SU-DHL-6 (cell line): ENCODE measurements around the gene KRT82.

Experiments
- H2AFZ ChIP-seq: fragments of 200-600 bp; sonication (generic); 2 replicates; pipeline ENCODE4 v1.6.1; 2014; ENCODE audit warnings: low read depth, mild to moderate bottlenecking, moderate library complexity, mixed read lengths, antibody characterized with exemption, low read length; ENCODE audit not compliant: severe bottlenecking
- H3F3A ChIP-seq: fragments of 200-600 bp; shearing (Covaris generic); 2 replicates; pipeline ENCODE4 v1.6.0; 2016; ENCODE audit warnings: antibody characterized with exemption, mild to moderate bottlenecking; ENCODE audit not compliant: insufficient read depth
- H3K27ac ChIP-seq: fragments of 200-600 bp; sonication (generic); 2 replicates; pipeline ENCODE4 v1.5.1; 2016; ENCODE audit warnings: low read depth, mild to moderate bottlenecking, low read length, moderate library complexity, mixed read lengths
- H3K27me3 ChIP-seq: fragments of 200-600 bp; sonication (generic), shearing (Covaris generic); 2 replicates; pipeline ENCODE4 v1.6.0; 2014; ENCODE audit warnings: mild to moderate bottlenecking, low read length
- H3K36me3 ChIP-seq: fragments of 200-600 bp; sonication (generic); 2 replicates; pipeline ENCODE4 v1.6.1; 2014; ENCODE audit warnings: mild to moderate bottlenecking, low read length, mixed read lengths
- H3K4me2 ChIP-seq: fragments of 300-600, 200-600 bp; shearing (Covaris generic), sonication (generic); 2 replicates; pipeline ENCODE4 v1.6.0; 2014; ENCODE audit warnings: low read length, low read depth, mild to moderate bottlenecking; ENCODE audit not compliant: poor library complexity, severe bottlenecking
- H3K4me3 ChIP-seq: fragments of 200-600 bp; sonication (generic); 2 replicates; pipeline ENCODE4 v1.5.1; 2014; ENCODE audit warnings: antibody characterized with exemption, low read length, mild to moderate bottlenecking, mixed read lengths; ENCODE audit not compliant: insufficient read depth, poor library complexity, severe bottlenecking
- H3K79me2 ChIP-seq: fragments of 200-600 bp; sonication (generic); 2 replicates; pipeline ENCODE4 v1.6.1; 2014; ENCODE audit warnings: mild to moderate bottlenecking, low read length, moderate library complexity; ENCODE audit not compliant: insufficient read depth
- H3K9ac ChIP-seq: fragments of 200-600 bp; sonication (generic); 2 replicates; pipeline ENCODE4 v1.7.0; 2014; ENCODE audit warnings: mild to moderate bottlenecking, low read length
- H3K9me2 ChIP-seq: fragments of 200-600 bp; sonication (generic); replicated peaks from 2 replicates; pipeline ENCODE4 v1.6.1; 2014; ENCODE audit warnings: low read length; ENCODE audit not compliant: insufficient read depth
- H3K9me3 ChIP-seq: fragments of 200-600 bp; sonication (generic); 2 replicates; pipeline ENCODE4 v1.6.1; 2014; ENCODE audit warnings: low read length, mixed read lengths; ENCODE audit not compliant: insufficient read depth
- H4K20me1 ChIP-seq: fragments of 200-600 bp; sonication (generic); 2 replicates; pipeline ENCODE4 v1.6.1; 2014; ENCODE audit warnings: low read depth, mild to moderate bottlenecking, antibody characterized with exemption, low read length, moderate library complexity, mixed read lengths
- CTCF ChIP-seq: fragments of 200-600 bp; sonication (generic); IDR thresholded peaks from one replicate; pipeline ENCODE4 v1.5.1; 2017; ENCODE audit warnings: antibody characterized with exemption, mild to moderate bottlenecking, low read length, moderate library complexity; ENCODE audit not compliant: insufficient read depth, poor library complexity, severe bottlenecking
- EZH2phosphoT487 ChIP-seq: fragments of 200-600 bp; sonication (generic), shearing (Covaris generic); conservative IDR thresholded peaks from 2 replicates; pipeline ENCODE4 v1.6.1; 2018; ENCODE audit warnings: mild to moderate bottlenecking, antibody characterized with exemption, low read length, moderate library complexity, mixed read lengths

Gene KRT82

GRCh38 chr12:52367876-52368275 lies 38.3 kb downstream of the KRT82 start:
- H4K20me1 ChIP-seq, result no peaks in the 10 kb centered on the region

GRCh38 chr12:52366738-52367485 lies 39.2 kb downstream of the KRT82 start, which contains the start of gene KRT85:
Gene KRT85 (minus strand): TSS chr12:52367481. CDS start chr12:52367405, 76 bp downstream.
- no peaks in the 10 kb centered on the region for H3K27me3 ChIP-seq
- H3F3A ChIP-seq, result no peaks in the 10 kb centered on the region
- no peak within 1 kb of the TSS for H3K4me2 ChIP-seq
- no peak within 1 kb of the TSS for H3K9ac ChIP-seq
- no peaks in the 10 kb centered on the region for H3K9me2 ChIP-seq
- H3K27ac ChIP-seq, result no peak within 1 kb of the TSS
- no peaks in the 10 kb centered on the region for H3K9me3 ChIP-seq
- H3K79me2 ChIP-seq, result no peaks in the 10 kb centered on the region
- TF ChIP-seq CTCF, result no peak
- TF ChIP-seq EZH2phosphoT487, result no peak
- no peak within 1 kb of the TSS for H3K4me3 ChIP-seq
- no peak within 1 kb of the TSS for H2AFZ ChIP-seq
- H4K20me1 ChIP-seq, result no peaks in the 10 kb centered on the region
- no peaks in the 10 kb centered on the region for H3K36me3 ChIP-seq

More at GRCh38 chr12:52367876-52368275, 38.3 kb downstream of the KRT82 start:
- no peaks in the 10 kb centered on the region for H3K9me3 ChIP-seq
- no peaks in the 10 kb centered on the region for H3K9me2 ChIP-seq
- no peak overlapping the region for H3K4me3 ChIP-seq
- no peak overlapping the region for H3K9ac ChIP-seq
- H3K27ac ChIP-seq, result no peak overlapping the region
- H3K79me2 ChIP-seq, result no peaks in the 10 kb centered on the region
- H3K4me2 ChIP-seq, result no peak overlapping the region
- no peaks in the 10 kb centered on the region for H3F3A ChIP-seq
- no peak overlapping the region for H2AFZ ChIP-seq
- TF ChIP-seq CTCF, result no peak
- TF ChIP-seq EZH2phosphoT487, result no peak
- no peaks in the 10 kb centered on the region for H3K36me3 ChIP-seq
- H3K27me3 ChIP-seq, result no peaks in the 10 kb centered on the region

GRCh38 chr12:52364901-52365489 lies 41.1 kb downstream of the KRT82 start:
- H3K79me2 ChIP-seq, result no peaks in the 10 kb centered on the region
- H3K9me2 ChIP-seq, result no peaks in the 10 kb centered on the region
- H3K9me3 ChIP-seq, result no peaks in the 10 kb centered on the region
- H3K4me3 ChIP-seq, result no peak overlapping the region
- H3K27me3 ChIP-seq, result no peaks in the 10 kb centered on the region
- TF ChIP-seq CTCF (no peak), EZH2phosphoT487 (no peak)
- H3K9ac ChIP-seq, result no peak overlapping the region
- H3K36me3 ChIP-seq, result no peaks in the 10 kb centered on the region
- H3K4me2 ChIP-seq, result no peak overlapping the region
- no peaks in the 10 kb centered on the region for H4K20me1 ChIP-seq
- H3F3A ChIP-seq, result no peaks in the 10 kb centered on the region
- no peak overlapping the region for H3K27ac ChIP-seq
- H2AFZ ChIP-seq, result no peak overlapping the region
